Renal cortex interstitium (tissue), 11 donors: Measurements from ENCODE around the gene PRCC. TPM values are rescaled to one million over a fixed set of nuclear protein-coding genes. Genes with fewer than 3 reads are reported as not detected.
A peak's percentile ranks its signal among the peaks of the same experiment; 100 is the strongest.

Source experiments
- DNase-seq, 11 donors: peaks; one replicate each; pipeline ENCODE4 v3.0.0-alpha.2; 2013; ENCODE audit warnings: low read depth in 9 of 11, low spot score in 4 of 11; ENCODE audit errors: extremely low read depth in 1 of 11
- polyA plus RNA-seq, 3 donors: library from polyadenylated mRNA; unstranded; fragments of 120-200 nt; gene quantifications; one replicate each; pipeline ENCODE4 v1.2.1, GENCODE V29; 2013; ENCODE audit not compliant: insufficient read length in 3 of 3

PRCC gene
- polyA plus RNA-seq, 3 donors: 105 to 112 (median 111) TPM

DNA sequence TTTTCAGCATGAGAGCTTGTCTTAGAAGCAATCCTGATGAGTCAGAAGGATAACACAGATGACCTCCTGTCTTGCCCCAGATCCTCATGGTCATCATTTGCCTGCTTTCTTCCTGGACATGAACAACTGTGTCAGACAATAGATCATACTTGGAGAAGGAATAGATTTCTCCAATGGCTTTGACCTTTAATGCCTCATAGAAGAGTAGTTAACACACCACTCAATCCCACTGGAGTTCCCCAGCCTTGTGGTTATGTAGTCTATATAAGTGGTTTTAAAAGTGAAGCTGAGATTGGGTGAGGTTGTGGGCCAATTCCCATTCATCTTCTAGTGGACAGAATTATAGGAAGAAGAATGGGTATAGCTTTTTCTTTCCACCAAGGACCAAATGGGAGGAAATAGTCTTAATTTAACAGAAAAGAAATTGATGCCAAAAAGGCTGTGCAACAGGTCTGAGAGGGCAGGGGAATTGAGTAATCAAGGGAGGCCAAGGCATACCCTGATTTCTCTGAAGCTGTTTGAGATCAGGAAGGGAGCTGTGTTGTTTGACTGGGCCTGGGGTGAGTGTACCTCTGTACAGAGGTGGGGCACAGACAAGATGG, 14.4 kb downstream of the PRCC start:
- no peak for DNase-seq

DNA sequence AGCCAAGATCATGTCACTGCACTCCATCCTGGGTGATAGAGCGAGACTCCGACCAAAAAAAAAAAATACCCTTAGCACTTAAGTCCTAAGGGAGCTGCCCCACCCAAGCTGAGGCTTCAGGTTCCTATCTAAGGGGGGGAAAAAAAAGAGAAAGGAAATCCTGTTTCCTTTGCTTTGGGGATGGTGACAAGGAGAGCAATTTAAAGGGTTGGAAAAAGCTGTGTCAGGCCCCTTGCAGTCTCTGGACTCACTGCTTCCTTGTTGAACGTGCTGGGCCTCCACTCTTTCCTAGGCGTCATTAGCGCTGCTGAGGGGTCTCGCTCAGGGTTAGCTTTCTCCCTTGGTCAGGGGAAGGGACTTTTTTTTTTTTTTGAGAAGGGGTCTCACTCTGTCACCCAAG, 18.1 kb downstream of the PRCC start:
- no peak for DNase-seq

DNA sequence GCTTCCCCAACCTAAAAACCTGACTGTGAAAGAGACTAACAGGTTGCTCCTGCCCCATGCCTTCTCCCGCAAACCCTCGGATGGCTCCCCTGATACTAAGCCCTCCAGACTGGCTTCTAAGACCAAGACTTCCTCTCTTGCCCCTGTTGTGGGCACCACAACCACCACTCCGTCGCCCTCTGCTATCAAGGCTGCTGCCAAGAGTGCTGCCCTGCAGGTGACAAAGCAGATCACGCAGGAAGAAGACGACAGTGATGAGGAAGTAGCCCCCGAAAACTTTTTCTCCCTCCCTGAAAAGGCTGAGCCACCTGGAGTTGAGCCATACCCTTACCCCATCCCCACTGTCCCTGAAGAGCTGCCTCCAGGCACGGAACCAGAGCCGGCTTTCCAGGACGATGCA, 19.3 kb downstream of the PRCC start:
- DNase-seq: no peak

DNA sequence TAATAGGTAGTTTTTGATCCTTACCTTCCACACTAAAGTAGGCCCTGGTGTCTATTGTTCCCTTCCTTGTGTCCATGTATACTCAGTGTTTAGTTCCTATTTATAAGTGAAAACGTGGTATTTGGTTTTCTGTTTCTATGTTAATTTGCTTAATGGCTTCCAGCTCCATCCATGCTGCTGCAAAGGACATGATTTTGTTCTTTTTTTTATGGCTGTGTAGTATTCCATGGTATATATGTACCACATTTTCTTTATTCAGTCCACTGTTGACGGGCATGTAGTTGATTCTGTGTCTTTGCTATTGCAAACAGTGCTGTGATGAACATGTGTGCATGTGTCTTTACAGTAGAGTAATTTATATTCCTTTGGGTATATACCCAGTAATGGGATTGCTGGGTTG, 20.8 kb downstream of the PRCC start:
- DNase-seq: no peak

DNA sequence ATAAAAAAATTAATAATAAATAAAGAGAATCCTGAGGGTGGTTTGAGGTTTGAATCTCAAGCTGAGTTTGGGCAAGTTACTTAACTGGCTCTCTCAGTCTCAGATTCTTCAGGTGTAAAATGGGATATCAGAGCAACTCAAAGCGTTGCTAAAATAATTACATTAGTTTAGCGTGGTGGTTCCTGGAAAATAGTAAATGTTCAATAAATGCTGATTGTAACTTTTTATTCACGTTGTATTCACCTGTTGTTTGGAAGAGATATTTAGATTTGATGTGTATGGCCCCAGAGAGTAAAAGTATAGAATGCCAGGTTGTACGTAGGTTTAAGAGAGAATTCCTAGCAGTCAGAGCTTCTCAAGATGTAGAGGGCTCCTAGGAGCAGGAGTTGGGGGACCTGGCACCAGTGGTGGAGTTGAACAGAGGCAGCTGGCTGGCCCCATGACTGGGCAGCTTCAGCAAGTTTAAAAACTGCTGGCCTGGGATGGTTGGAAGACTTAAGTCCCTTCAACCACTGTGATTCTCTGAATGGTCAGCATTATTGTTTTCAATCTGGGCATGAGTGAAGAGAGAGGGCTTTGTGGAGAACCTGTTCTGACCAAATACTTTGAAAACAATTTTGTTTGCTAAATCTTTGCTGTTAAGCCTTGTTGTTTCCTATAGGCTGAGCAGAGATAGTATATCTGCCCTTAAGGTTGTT, 22.4 kb downstream of the PRCC start:
- no peak for DNase-seq

DNA sequence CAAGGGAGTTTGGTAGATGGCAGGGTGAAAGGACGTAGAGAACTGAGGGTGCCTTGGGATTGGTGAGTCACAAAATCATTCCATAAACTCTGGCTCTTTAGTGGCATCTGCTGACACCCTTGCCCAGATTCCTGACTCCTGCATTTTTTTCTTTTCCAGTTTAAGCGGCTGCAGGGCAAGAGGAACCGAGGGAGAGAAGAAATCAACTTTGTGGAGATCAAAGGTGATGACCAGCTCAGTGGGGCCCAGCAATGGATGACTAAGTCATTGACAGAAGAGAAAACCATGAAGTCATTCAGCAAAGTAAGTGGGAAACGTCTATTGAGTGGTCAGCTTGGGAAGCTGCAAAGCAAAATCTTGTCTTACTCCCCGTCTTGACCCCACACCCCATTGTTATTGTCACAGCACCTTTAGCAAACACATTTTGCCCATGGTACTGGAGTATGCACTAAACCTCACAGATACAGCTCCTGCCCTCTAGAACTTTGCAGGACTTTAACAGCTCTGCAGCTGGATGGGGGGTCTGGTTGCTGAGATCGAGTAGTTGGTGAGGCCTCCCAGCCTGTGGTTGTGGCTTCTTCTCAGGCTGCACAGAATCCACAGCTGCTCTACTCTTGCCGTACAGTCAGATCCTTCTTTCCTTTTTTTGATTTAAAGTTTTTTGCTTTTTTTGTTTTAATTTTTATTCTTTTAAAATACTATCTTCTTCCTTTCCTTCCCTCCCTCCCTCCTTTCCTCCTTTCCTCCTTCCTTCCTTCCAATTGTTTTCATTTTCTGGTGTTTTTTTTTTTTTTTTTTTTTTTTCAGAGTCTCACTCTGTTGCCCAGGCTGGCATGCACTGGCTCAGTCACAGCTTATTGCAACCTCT, 27.4 kb downstream of the PRCC start:
- no peak for DNase-seq

DNA sequence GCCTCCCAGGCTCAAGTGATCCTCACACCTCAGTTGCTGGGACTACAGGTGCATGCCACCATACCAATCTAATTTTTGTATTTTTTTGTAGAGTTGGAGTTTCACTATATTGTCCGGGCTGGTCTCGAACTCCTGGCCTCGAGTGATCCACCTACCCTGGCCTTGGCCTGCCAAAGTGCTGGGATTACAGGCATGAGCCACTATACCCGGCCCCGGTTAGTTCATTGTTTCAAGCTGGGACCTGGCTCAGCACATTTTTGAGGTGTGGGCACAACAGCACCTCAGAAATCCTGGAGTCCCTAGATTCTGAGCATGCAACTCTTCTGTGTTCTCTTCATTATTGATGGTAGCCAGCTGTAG, 28.0 kb downstream of the PRCC start:
- DNase-seq: no peak

DNA sequence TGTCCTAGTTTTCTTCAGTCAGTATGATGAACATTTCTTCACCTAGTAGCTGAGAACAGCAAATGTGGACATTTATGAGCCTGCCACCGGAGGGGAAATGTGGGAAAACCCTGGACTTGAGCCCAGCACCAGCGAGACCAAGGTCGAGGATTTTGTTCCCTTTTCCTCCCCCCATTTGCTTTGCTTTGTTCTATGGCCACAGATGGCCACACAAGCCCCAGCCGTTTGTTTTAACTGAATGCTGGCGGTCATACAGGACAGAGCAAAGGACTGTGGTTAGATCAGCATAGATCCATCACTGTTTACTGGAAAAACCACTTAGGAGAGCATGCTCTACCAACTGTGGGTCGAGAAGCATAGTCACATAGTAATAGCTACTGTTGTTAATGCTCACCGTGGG, 28.5 kb downstream of the PRCC start:
- DNase-seq: no peak

DNA sequence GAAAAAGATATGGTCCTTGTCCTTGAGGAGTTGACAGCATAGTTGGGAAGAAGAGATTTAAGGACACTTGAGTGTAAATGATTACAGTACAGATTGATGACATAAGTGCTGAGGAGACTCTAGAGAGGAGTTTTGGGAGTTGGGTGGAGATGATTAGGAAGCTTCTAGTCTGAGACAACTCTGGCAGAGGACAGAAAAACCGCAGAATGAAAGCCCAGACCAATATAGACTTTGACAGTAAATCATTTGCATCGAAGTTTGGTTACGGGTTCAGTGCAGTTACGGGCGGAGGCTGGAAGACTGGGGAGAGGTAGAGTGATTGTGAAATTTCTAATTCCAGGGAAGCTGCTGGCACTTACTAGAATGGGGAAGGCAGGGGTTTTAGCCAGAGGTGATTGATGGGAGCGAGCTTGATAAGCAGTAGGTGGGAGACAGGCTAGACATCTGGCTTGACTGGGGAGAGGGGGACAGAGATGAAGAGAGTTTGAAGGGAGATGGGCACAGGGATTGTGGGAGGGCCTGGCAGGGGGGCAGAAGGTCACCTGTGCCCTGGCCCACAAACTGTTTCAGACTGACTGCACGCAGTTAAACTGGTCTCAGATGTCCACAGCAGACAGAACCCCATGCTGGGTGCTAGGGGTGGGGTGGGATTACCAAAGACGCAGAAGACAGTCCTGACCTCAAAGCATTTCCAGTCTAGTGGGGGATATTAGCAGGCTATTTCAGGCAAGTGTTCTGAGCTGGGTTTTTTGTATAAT, 29.2 kb downstream of the PRCC start:
- DNase-seq: no peak

DNA sequence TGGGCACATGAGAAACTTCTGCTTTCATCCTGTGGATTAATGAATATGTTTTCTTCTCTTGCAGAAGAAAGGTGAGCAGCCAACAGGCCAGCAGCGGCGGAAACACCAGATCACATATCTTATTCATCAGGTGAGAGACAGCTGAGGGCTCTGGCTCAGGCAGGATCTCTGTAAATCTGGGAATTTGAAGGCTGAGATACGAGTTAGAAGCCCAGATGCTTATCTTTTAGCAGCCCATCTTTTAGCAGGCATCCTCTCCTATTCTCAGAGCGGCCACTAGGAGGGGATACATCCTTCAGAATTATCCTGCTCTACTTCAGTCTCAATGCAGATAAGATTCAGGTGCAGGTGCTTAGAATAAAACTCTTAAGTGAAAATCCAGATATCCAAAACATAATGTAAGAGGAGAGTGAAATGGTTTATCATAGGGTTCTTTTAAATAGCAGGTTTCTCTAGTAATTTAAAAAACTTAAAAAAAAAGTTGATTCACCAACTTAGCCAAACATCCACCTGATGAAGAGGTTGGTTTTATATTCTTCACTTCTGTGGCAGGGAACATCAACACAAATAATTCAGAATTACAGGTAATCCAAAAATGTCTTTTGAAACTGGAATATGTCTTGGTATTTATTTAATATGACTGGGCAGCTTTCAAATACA, 30.0 kb downstream of the PRCC start:
- DNase-seq: peak in 1 of 11 donors; percentile 53

DNA sequence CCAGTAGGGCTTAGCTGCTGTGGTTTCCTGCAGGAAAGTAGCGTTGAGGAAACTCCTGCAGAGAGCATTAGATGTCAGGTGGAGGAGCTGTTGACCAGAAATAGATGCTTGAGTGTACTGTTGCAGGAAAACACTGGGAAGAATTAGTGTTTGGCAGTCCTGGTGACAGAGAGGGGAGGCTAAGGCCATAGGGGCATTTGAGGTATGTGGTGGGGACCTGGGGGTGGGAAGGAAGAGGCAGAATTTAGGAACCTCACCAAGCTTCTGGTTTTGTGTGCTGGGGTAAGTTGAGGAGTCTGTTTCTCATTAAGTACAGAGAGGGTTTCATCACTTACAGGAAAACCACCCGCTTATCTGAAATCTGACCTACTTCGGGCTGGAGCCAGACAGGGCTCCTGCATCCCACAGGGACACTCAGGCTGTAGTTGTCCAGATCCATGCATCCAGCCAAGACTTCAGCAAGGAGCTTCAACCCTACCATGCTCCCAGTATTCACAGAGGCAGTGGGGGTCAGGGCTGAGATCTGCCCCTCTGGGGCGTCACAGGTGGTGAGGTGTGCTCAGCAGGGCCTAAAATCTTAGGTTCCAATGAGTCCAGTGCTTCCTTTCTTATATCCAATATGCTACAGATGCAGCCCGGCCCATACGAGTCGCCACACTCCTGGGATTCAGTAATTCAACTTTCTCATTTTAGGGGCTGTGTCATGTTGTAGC, 34.2 kb downstream of the PRCC start:
- DNase-seq: no peak

DNA sequence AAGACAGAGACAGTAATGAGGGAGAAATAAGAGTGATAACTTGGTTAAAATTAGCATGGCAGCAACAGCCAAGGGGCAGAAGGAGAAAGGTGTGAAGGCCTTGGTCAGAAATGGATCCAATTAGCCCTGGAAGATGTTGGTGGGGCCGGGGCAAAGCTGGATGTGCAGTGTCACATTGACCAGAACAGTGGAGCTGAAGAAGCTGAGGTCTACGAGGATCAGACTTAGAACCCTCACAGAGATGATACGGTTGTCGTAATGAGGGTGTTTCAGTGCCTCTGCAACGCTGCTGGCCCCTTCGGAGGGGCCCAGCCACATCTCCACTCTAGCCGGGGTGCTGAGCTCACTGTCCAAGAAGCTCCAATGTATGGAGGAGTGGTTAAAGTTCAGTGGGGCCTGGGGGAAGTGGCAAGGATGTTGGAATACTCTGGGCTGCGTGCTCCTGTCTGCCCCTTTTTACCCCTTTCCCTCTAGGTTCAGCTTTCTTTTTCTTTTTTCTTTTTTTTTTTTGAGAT, 35.1 kb downstream of the PRCC start:
- no peak for DNase-seq

DNA sequence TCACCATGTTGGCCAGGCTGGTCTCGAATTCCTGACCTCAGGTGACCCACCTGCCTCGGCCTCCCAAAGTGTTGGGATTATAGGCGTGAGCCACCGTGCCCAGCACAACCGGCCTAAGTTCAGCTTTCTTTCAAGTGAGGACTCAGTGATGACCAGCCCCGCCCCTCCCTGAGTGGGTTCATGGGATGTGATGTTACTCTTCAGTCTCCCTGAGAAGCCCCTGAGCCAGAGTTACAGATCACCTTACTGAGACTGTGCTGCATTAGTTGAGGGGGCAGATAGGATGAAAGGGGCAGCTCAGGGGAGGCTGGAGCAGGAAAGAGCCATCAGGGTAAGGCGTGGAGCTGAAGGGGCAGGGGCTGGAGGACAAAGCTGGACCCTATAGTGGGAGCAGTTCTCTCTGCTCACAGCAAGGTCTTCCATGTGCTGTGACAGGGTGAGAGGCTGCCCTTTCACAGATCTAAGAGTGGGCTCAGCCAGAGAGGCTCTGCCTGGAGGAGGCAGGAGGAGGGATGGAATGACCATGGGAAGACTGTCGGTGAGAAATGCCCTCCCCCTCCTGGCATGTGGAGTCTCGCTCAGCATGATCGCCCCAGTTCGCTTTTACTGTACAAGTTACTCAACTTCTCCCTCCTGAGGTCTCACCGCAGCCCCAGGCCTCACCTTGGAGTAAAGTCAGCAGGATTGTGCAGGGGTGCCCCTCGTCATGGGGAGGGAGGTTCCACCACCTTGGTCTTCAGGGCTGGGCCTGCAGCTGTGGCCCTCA, 35.9 kb downstream of the PRCC start:
- no peak for DNase-seq

DNA sequence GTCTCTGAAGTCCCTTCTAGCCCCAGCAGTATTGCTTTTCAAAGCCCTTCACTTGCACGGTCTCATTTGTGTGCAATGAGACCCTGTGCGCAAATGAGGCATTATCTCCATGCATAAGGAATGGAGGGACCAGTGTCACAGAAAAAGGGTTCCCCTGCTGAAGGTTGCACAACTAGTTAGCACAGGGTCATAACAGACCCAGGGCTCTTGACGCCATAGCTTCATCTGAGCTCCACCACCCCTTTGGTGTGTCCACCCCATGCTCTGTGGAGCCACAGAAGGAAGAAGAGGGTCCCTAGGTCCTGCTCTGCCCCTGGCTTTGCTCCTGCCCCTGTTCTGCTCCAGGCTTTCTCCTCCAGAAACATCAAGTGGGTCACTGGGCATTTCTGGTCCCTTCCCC, 36.7 kb downstream of the PRCC start:
- no peak for DNase-seq

DNA sequence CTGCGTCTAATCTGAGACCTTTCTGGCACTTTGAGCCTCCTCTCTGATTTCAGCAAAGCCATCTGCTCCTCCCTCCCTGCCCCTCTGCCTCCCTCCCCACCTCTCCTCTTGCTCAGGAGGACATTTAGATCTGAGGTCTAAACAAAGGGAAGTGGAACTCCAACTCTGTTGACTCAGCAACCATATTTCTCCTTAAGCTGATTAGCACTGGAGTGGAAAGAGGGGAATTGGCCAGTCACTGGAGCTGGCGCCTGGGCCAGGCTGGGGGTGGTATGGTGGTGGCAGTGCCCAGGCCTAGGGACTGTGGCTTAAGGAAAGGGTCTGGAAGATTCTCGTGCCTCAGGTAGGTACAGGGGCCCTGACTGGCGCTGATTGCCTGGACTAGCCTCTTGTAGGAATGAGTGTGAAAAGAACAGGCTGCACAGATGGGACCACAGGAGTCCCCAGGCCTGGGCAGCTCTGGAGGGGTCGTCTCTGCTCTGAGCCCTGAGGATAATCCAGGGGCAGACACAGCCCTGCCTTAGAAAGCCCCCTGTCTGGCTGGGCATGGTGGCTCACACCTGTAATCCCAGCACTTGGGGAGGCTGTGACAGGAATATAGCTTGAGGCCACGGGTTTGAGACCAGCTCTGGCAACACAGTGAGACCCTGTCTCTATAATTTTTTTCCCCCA, 37.4 kb downstream of the PRCC start:
- DNase-seq: no peak

DNA sequence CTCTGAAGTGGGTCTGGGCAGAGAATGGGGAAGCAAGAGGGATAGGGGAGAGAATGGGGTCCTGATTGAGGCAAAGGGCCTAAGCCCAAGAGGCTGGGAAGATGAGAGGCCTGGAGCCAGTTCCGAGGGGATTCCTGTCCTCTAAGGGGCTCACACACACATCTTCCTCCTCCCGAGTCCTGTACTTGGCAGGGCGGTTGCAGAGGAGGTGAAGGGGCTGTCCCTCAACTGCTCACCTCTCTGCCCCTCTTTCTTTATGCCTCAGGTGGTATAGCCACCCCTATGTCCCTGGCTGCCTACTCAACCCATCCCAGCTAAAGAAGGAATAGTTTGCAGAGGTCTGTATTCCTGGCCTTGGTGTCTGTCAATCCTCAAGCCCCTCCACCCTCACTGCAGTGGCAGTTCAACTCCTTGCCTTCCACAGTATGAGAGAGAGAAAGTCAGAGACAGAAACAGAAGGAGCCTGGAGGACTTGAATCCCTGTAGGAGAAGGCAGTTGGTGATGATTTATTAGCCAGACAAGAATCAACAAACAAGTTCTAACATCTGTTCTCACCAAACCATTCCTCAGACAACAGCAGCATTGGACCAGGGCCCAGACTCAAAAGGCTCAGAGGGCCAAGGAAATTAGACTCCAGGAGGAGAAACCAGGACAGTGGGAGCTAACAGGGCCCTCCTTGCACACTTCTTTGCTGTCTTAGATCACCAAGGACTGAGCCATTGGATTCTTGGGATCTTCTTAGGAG, 38.6 kb downstream of the PRCC start:
- peak in 9 of 11 donors; percentile 55 to 85 (median 73) for DNase-seq
